Renal cortex interstitium (tissue), 15 donors: ENCODE results near the gene PLEKHH2. TPM values are rescaled to one million over a fixed set of nuclear protein-coding genes. Genes with fewer than 3 reads are reported as not detected.
"Not testable (repeated sequence)": the region's sequence is repeated elsewhere in the genome, so short reads cannot be mapped to it uniquely, and the experiment has no call there.

Experiments used
- DNase-seq, 11 donors: peaks; one replicate each; pipeline ENCODE4 v3.0.0-alpha.2; 2013; ENCODE audit warnings: low read depth in 9 of 11, low spot score in 4 of 11; ENCODE audit errors: extremely low read depth in 1 of 11
- long read RNA-seq, 16 experiments: transcript quantifications; one replicate each; lab custom pipeline, GENCODE V29; 2026
- polyA plus RNA-seq, 3 donors: library from polyadenylated mRNA; unstranded; fragments of 120-200 nt; gene quantifications; one replicate each; pipeline ENCODE4 v1.2.1, GENCODE V29; 2013; ENCODE audit not compliant: insufficient read length in 3 of 3

The PLEKHH2 gene
- 10 to 100 TPM; 25.3 to 67.5 (median 35.1) TPM for polyA plus RNA-seq
- long read RNA-seq, donor 1 = 0 reads
- long read RNA-seq, donor 2 = 0 reads
- long read RNA-seq, donor 3, full-length matches to known transcripts = 1 of 7 reads
- long read RNA-seq, donor 3, partial matches to known transcripts = 6 of 7 reads
- long read RNA-seq, donor 3, other reads (novel, unspliced or antisense) = 0 of 7 reads
- long read RNA-seq, donor 4, full-length matches to known transcripts = 1 of 1 reads
- long read RNA-seq, donor 4, partial matches to known transcripts = 0 of 1 reads
- long read RNA-seq, donor 4, other reads (novel, unspliced or antisense) = 0 of 1 reads
- long read RNA-seq, donor 5 = 0 reads
- long read RNA-seq, donor 6, partial matches to known transcripts = 14 of 14 reads
- long read RNA-seq, donor 6, other reads (novel, unspliced or antisense) = 0 of 14 reads
- long read RNA-seq, donor 7, partial matches to known transcripts = 5 of 5 reads
- long read RNA-seq, donor 7, other reads (novel, unspliced or antisense) = 0 of 5 reads
- long read RNA-seq, donor 8, full-length matches to known transcripts = 2 of 39 reads
- long read RNA-seq, donor 8, partial matches to known transcripts = 37 of 39 reads
- long read RNA-seq, donor 8, other reads (novel, unspliced or antisense) = 0 of 39 reads
- long read RNA-seq, donor 9, full-length matches to known transcripts = 1 of 6 reads
- long read RNA-seq, donor 9, partial matches to known transcripts = 5 of 6 reads
- long read RNA-seq, donor 9, other reads (novel, unspliced or antisense) = 0 of 6 reads
- long read RNA-seq, donor 10, full-length matches to known transcripts = 1 of 6 reads
- long read RNA-seq, donor 10, partial matches to known transcripts = 5 of 6 reads
- long read RNA-seq, donor 10, other reads (novel, unspliced or antisense) = 0 of 6 reads
- long read RNA-seq, donor 11 = 0 reads
- long read RNA-seq, donor 12 = 0 reads
- long read RNA-seq, donor 13, partial matches to known transcripts = 6 of 6 reads
- long read RNA-seq, donor 13, other reads (novel, unspliced or antisense) = 0 of 6 reads
- long read RNA-seq, donor 14 = 0 reads
- long read RNA-seq, donor 15, partial matches to known transcripts = 5 of 5 reads
- long read RNA-seq, donor 15, other reads (novel, unspliced or antisense) = 0 of 5 reads
- long read RNA-seq, donor 16, full-length matches to known transcripts = 1 of 77 reads
- long read RNA-seq, donor 16, partial matches to known transcripts = 76 of 77 reads
- long read RNA-seq, donor 16, other reads (novel, unspliced or antisense) = 0 of 77 reads

DNA sequence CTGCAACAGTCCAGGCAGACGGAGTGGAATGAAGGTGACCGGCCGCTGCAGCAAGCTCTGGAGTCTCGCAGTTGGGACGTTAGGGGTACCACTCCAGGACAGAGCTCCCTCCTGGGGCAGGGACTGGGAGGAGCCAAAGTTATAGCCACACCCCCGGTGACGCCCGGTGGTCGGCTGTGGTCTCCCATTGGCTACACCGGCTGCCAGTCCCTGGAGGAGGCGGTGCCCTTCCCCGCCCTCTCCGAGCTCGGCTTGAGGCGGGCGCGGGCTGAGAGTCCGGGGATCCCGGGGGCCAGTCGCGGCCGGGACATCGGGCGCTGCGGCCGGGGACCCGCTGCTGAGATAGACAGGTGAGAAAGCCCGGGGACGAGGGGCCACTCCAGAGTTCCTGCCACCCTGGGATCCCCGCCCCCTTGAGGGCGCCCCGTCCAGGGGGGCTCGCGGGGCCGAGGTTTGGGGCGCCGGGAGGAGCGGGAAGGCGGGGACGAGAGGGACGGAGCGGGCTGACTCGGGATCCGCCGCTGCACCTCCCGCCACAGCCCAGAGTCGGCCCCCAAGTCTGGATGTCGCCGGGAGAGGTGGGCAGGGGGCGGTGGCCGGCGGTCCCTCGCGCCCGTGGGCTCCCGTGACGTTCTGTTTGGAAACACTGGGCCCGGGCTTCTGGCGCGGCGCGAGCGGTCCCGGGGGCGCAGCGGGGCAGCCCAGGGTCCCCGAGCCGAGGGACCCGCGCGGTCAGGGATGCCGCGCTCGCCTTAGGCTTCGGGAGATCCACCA, at the start of gene PLEKHH2:
Gene PLEKHH2, plus strand, starts transcription at position 231 of the 774 bp plus-strand sequence. CDS start 7,414 bp downstream, outside the sequence.
- DNase-seq = peak; percentile 72 to 89 (median 87)

- DNase-seq = no peak
These were observed 44.6 kb upstream of the PLEKHH2 start for GRCh38 chr2:43592443-43592842.

DNA sequence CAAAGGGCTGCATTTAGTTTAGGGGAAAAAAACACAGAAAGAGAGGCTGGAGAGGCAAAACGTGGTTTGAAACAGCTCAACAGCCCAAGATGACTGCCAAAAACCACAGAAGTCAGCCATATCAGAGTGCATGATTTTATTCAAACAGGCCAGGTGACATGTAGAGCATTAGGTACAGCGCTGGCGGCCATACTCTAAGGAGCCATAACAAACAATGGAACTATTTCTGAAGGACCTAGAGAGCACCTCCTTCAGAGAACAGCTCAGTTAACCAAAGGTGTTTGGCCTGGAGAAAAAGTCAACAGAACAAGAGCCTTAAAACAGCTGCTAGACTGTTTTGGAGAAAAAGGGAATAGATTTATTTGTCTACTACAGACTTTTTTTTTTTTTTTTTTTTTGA, 43.8 kb upstream of the PLEKHH2 start:
- DNase-seq = no peak

- DNase-seq = no peak
These were observed 42.2 kb upstream of the PLEKHH2 start for GRCh38 chr2:43594875-43595274.

GRCh38 chr2:43595603-43596412, 41.3 kb upstream of the PLEKHH2 start, which contains the start of gene THADA:
TSS of gene THADA (minus strand) at chr2:43596038. CDS start at chr2:43592392, 3,646 bp downstream.
- peak; percentile 97 to 100 (median 99) for DNase-seq

DNA sequence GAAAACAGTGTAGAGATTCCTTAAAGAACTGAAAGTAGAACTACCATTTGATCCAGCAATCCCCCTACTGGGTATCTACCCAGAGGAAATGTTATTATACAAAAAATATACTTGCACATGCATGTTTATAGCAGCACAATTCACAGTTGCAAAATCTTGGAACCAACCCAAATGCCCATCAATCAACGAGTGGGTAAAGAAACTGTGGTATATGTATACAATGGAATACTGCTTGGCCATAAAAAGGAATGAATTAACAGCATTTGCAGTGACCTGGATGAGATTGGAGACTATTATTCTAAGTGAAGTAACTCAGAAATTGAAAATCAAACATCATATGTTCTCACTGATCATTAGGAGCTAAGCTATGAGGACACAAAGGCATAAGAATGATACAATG, 36.5 kb upstream of the PLEKHH2 start:
- DNase-seq = not testable (repeated sequence)

- DNase-seq = no peak
These were observed 32.4 kb upstream of the PLEKHH2 start for GRCh38 chr2:43604674-43605073.

DNA sequence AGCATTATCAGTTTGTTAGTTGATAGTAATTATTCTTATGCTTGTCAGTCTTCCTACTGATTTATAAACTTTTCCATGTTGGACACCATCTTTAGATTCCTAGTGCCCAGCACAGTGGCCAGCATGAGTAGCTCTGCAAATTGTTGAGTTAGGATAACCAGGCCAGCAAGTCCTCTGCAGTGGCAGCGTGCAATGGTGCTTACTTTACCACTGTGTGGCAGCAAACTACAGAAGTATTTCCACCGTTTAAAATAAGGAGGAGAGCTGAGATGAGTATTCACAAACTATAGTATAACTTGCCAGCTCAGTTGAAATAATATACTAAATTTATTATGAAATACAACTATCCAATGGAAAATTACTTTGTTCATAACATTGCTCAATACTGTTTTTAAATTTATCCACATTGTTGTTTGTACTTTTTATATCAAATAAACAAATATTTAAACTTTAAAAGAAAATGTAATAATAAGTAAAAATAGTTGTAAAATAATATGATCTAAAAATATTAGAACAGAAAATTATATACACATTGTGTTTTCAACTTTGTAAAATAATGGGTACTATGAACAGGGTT, 31.9 kb upstream of the PLEKHH2 start:
- peak in 2 of 11 donors; percentile 32 to 38 for DNase-seq

GRCh38 chr2:43605851-43606250, 31.2 kb upstream of the PLEKHH2 start:
- DNase-seq = no peak

DNA sequence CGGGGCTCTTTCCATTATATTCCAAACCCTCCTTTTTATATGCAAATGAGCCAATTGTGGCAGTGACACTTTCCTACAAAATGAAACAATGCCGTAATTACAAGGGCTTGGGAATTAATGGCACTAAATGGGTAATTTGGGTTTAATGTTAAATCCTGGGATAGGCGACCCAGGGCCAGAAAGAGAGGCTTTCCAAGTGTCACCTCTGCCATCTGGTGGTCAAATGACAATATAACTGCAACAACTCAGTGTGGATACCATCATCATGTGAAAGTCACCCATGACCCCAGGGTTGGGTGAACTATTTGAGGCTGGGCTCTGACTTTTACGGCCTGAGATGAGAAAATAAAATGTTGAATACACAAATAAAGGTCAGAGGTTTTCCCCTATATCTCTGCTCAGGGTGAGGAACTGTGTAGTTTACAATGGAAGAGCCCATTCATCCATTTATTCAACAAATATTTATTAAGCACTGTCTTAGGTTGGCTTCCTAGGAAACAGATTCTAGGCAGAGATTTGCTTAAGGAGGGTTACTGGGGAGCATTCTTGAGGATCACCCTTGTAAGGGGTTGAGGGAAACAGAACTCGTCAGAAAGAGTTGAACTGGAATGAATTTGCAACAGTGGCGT, 27.7 kb upstream of the PLEKHH2 start:
- DNase-seq = peak in 6 of 11 donors; percentile 28 to 62 (median 50)

- DNase-seq = no peak
These were observed 26.7 kb upstream of the PLEKHH2 start for GRCh38 chr2:43610361-43610760.

DNA sequence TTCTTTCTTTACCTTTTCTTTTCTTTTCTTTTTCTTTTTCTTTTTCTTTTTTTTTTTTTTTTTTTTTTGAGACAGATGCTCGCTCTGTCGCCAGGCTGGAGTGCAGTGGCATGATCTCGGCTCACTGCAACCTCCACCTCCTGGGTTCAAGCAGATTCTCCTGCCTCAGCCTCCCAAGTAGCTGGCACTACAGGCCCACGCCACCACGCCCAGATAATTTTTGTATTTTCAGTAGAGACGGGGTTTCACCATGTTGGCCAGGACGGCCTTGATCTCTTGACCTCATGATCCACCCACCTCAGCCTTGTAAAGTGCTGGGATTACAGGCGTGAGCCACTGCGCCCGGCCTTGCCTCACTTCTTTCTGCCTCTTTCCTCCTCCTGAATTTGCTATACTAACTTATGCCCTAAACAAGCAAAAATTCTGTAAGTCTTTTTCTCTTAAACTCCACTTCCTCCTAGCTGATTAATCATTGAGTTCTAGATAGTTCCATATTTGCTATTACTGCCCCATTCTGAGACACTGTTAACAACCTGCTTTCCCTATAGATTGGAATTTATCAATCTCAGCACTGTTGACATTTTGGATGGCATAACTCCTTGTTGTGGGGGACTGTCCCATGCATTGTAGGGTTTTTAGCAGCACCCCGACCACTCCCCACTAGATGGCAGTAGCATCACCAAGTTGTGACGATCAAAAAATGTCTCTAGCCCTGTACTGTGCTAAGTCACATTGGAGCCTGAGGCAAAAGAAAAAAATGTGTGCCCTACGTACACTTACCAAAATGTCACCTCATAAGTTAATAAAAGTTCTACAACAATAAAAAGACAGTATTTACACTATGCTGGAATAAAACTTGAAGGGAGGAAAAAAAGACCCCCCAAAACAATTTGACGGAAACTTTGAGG, 24.8 kb upstream of the PLEKHH2 start:
- DNase-seq = peak in 9 of 11 donors; percentile 69 to 85 (median 77)

DNA sequence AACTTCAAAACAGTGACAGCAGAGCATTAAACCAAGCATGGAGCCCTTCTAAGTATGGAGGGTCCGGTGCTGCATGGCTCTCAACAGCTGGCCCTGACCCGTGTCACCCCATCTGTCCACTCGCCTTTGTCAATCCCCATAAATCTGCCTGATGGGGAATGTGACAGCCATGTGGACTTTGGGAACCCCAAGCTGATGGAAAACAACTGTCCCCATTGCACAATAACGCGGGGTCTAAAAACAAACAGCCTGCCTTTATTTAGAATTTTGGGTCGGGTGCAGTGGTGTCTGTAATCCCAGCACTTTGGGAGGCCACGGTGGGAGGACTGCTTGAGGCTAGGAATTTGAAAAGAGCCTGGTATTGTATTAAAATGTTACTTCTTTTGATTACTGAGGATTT, 24.1 kb upstream of the PLEKHH2 start:
- peak in 2 of 11 donors; percentile 38 to 42 for DNase-seq

GRCh38 chr2:43616967-43617680, 19.9 kb upstream of the PLEKHH2 start:
- no peak for DNase-seq

DNA sequence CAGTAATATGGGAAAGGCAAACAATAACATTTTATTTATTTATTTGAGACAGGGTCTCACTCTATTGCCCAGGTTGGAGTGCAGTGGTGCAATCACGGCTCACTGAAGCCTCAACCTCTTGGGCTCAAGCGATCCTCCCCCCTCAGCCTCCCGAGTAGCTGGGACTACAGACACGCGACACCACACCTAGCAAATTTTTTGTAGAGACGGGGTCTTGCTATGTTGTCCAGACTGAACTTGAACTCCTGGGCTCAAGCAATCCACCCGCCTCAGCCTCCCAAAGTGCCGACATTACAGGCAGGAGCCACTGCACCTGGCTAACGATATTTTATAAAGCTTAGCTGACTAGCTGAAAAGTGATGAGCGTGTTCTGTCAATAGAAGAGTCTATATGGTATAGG, 17.5 kb upstream of the PLEKHH2 start:
- DNase-seq = no peak
